ENCODE data around the gene AFAP1L1.
A peak's percentile ranks its signal among the peaks of the same experiment; 100 is the strongest.

The AFAP1L1 gene

DNA sequence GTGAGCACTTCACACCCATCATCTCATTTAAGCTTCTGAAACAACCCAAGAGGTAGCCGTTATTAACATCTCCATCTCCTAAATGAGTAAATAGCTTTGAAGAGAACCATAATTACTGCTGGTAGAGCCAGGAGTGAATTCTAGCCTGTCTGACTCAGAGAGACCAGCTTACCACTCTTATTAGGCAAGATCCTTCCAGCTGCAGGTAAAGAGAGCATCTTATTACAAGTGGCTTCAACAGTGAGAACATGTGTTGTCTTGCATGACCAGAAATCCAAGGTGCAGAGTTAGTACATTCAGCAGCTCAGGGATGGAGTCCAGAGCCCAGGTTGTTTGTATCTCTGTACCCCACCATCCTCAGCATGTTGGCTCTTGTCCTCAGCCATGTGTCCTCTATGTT is 10.9 kb upstream of the AFAP1L1 start:
- Histone ChIP-seq H3K4me2 (ENCODE audit: low read length) (no peak overlapping the region), H3K79me2 (no peaks in the 10 kb centered on the region), H2AFZ (no peak overlapping the region), H3K4me3 (ENCODE audit: low read depth, low read length) (no peak overlapping the region), H3K27me3 (ENCODE audit: control insufficient read depth, insufficient read depth, low read length) (no peaks in the 10 kb centered on the region), H3K36me3 (ENCODE audit: control insufficient read depth, insufficient read depth, low read length) (no peaks in the 10 kb centered on the region), H3K4me1 (peaks cover 14% of the 10 kb centered on the region), H3K27ac (no peak overlapping the region), H3K9ac (no peak overlapping the region), H3K9me3 (ENCODE audit: control insufficient read depth, low read length) (no peaks in the 10 kb centered on the region)
- TF ChIP-seq, protein P1, sequence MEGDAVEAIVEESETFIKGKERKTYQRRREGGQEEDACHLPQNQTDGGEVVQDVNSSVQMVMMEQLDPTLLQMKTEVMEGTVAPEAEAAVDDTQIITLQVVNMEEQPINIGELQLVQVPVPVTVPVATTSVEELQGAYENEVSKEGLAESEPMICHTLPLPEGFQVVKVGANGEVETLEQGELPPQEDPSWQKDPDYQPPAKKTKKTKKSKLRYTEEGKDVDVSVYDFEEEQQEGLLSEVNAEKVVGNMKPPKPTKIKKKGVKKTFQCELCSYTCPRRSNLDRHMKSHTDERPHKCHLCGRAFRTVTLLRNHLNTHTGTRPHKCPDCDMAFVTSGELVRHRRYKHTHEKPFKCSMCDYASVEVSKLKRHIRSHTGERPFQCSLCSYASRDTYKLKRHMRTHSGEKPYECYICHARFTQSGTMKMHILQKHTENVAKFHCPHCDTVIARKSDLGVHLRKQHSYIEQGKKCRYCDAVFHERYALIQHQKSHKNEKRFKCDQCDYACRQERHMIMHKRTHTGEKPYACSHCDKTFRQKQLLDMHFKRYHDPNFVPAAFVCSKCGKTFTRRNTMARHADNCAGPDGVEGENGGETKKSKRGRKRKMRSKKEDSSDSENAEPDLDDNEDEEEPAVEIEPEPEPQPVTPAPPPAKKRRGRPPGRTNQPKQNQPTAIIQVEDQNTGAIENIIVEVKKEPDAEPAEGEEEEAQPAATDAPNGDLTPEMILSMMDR (IDR thresholded peaks at IDR 0.05): no peak

DNA sequence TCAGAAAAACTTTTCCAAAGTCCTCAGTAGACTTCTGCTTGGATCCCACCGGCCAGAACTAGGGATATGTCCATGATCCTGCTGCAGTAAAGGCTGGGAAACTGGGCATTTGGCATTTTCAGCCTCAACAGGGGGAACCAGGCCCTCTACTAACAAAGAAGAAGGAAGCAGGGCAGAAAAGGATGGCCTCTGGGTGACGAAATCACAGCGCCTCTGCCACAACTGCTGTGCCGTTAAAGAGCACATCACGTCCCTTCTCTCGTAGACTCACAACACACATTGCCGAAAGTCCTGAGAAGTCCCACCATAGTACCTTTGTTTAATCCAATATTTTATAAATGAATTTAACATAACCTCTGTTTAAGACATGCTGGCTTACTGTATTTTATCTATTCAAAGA is 10.4 kb upstream of the AFAP1L1 start:
- Histone ChIP-seq H3K9ac (no peak overlapping the region), H2AFZ (no peak overlapping the region), H3K27ac (no peak overlapping the region), H3K36me3 (ENCODE audit: control insufficient read depth, insufficient read depth, low read length) (no peaks in the 10 kb centered on the region), H3K4me1 (peaks cover 19% of the 10 kb centered on the region), H3K27me3 (ENCODE audit: control insufficient read depth, insufficient read depth, low read length) (no peaks in the 10 kb centered on the region), H3K79me2 (no peaks in the 10 kb centered on the region), H3K4me2 (ENCODE audit: low read length) (no peak overlapping the region), H3K4me3 (ENCODE audit: low read depth, low read length) (no peak overlapping the region), H3K9me3 (ENCODE audit: control insufficient read depth, low read length) (no peaks in the 10 kb centered on the region)
- TF ChIP-seq, protein P1 (IDR thresholded peaks at IDR 0.05): no peak

DNA sequence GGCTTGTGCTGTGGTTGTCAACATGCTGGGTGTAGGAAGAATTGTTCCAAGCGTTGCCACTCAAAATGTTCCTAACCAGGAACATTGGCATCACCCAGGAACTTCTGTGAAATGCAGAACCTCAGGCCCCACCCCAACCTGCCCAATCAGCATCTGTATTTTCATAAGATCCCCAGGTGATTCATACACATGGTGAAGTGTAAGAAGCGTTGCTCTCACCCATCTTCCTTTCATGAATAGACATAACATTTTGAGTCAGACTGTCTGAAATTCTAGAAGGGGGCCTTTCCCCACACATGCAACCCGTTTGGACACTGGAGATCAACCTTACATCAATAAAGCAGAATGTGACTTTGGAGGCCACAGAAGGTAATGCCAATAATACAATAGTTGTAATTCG is 9.3 kb upstream of the AFAP1L1 start:
- no peaks in the 10 kb centered on the region for H3K79me2 ChIP-seq
- no peak overlapping the region for H3K27ac ChIP-seq
- no peak overlapping the region for H3K9ac ChIP-seq
- TF ChIP-seq, protein P1 (IDR thresholded peaks at IDR 0.05): no peak
- H2AFZ ChIP-seq: no peak overlapping the region
- no peak overlapping the region for H3K4me2 ChIP-seq (ENCODE audit: low read length)
- H3K4me1 ChIP-seq: peaks cover 29% of the 10 kb centered on the region
- no peak overlapping the region for H3K4me3 ChIP-seq (ENCODE audit: low read depth, low read length)
- H3K27me3 ChIP-seq (ENCODE audit: control insufficient read depth, insufficient read depth, low read length): no peaks in the 10 kb centered on the region
- H3K9me3 ChIP-seq (ENCODE audit: control insufficient read depth, low read length): no peaks in the 10 kb centered on the region
- H3K36me3 ChIP-seq (ENCODE audit: control insufficient read depth, insufficient read depth, low read length): no peaks in the 10 kb centered on the region

DNA sequence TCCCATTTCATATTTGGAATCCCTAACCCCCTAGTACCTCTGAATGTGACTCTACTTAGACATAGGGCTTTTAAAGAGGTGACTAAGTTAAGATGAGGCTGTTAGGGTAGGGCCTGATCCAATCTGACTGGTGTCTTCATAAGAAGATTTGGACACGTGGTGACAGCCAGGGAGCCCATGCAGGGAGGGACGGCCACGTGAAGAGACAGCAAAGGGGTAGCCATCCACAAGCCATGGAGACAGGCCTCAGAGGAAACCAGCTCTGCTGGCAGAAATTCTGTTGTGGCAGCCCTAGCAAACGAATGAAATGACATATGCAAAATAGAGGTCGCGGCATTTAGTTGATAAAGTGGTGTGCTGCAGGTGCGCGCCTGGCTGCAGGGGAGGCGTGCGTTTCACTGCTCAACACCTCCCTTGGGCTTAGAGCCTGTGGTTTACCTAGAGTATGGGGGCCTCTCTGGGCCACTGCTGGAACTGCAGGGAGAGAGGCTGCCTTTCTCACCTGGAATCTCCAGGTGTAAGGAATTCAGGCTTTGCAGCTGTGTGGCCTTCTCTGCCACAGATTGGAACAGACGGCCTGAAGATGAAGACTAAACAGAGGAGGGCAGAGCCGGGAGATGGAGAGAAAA is 7.1 kb upstream of the AFAP1L1 start:
- no peak overlapping the region for H3K27ac ChIP-seq
- no peaks in the 10 kb centered on the region for H3K79me2 ChIP-seq
- H3K9ac ChIP-seq: no peak overlapping the region
- H2AFZ ChIP-seq: peak overlapping the region; percentile 34
- H3K4me1 ChIP-seq: peaks cover 38% of the 10 kb centered on the region
- no peaks in the 10 kb centered on the region for H3K27me3 ChIP-seq (ENCODE audit: control insufficient read depth, insufficient read depth, low read length)
- TF ChIP-seq, protein P1 (IDR thresholded peaks at IDR 0.05): peak; percentile 84
- H3K4me3 ChIP-seq (ENCODE audit: low read depth, low read length): no peak overlapping the region
- H3K9me3 ChIP-seq (ENCODE audit: control insufficient read depth, low read length): no peaks in the 10 kb centered on the region
- no peaks in the 10 kb centered on the region for H3K36me3 ChIP-seq (ENCODE audit: control insufficient read depth, insufficient read depth, low read length)
- no peak overlapping the region for H3K4me2 ChIP-seq (ENCODE audit: low read length)

DNA sequence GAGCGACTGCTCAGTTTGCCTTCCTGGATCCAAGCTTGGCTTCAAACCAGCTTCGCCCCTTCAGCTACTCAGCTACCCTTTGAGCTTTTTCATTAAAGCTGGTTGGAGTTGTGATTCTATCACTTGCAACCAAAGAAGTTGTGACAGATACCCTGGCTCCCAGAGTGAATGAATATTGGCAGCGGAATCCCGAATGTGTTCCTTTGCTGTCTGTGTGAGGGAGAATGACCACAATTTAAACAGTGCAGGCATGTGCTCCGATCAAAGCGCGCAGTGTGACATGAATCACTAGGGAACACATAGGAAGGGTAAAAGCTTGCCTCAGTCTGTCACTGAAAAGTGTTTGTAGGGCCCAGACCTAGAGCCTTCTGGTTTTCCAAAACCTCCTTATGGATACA is 6.6 kb upstream of the AFAP1L1 start:
- H3K9me3 ChIP-seq (ENCODE audit: control insufficient read depth, low read length): no peaks in the 10 kb centered on the region
- H3K4me3 ChIP-seq (ENCODE audit: low read depth, low read length): no peak overlapping the region
- TF ChIP-seq, protein P1 (IDR thresholded peaks at IDR 0.05): no peak
- H3K27ac ChIP-seq: no peak overlapping the region
- H2AFZ ChIP-seq: peak overlapping the region; percentile 34
- no peaks in the 10 kb centered on the region for H3K27me3 ChIP-seq (ENCODE audit: control insufficient read depth, insufficient read depth, low read length)
- no peaks in the 10 kb centered on the region for H3K79me2 ChIP-seq
- no peak overlapping the region for H3K4me2 ChIP-seq (ENCODE audit: low read length)
- no peak overlapping the region for H3K9ac ChIP-seq
- no peaks in the 10 kb centered on the region for H3K36me3 ChIP-seq (ENCODE audit: control insufficient read depth, insufficient read depth, low read length)
- peaks cover 38% of the 10 kb centered on the region for H3K4me1 ChIP-seq
